Activated naive CD4-positive, alpha-beta T cell treated with anti-CD3 and anti-CD28 coated beads, Interleukin-2, amount 50 U/mL, for 16 hours (primary cell): Measurements from ENCODE around the gene CNFN.

ENCODE experiments used
- DNase-seq: peaks from one replicate; pipeline ENCODE4 v3.0.0-alpha.2; 2020

Gene CNFN

GRCh38 chr19:42370626-42371175 is 19.4 kb downstream of the CNFN start:
- DNase-seq = no peak

- DNase-seq = no peak
Measured at GRCh38 chr19:42370068-42370520, 20.0 kb downstream of the CNFN start.

DNA sequence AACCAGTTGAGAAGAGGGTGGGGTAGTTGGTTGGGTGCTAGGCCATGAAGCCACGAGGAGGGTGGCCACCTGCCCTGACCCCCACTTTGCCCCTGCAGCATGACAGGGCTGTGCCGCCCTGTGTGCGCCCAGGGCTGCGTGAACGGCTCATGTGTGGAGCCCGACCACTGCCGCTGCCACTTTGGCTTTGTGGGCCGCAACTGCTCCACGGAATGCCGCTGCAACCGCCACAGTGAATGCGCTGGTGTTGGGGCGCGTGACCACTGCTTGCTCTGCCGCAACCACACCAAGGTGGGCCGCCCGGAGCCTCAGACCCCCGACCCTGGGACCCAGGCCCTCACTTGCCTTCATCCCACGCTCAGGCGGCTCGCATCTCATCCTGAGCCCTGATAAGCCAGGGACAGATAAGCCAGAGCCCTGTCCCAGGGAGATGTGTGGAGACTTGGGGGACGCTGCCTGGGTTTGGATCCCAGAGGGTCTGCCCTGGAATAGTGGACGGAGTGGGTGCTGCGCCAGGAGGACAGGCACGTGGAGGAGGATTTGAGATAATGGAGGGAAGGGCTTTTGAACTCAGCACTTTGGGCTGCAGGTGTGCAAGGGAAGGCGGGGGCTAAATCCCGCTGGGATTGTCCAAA is 20.5 kb downstream of the CNFN start:
- no peak for DNase-seq

DNA sequence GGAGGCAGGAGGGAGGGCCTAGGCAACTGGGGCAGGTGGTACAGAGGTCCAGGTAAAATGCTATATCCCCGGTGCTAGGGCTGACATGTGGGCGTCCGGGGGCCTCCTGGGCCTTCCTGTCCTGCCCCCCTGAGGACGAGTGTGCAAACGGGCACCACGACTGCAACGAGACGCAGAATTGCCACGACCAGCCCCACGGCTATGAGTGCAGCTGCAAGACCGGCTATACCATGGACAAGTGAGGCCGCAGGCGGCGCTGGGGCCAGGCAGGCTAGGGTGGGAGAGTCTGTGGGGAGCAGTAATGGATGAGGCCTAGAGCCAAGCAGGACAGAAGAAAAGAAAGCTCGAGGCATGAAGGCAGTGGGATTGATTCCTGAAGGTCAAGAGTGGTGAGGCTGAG is 21.3 kb downstream of the CNFN start:
- no peak for DNase-seq

GRCh38 chr19:42368360-42368759 is 21.7 kb downstream of the CNFN start:
- DNase-seq = no peak

DNA sequence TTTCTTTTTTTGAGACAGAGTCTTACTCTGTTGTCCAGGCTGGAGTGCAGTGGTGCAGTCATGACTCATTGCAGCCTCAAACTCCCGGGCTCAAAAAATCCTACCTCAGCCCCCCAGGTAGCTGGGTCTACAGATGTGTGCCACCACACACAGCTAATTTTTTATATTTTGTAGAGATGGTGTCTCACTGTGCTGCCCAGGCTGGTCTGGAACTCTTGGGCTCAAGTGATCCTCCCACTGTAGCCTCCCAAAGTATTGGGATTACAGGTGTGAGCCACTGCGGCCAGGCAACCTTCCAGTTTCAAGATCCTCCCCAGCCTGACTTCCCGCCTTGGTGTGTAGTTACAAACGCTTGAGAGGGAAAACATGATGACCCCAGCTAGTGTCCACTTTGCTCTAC is 22.2 kb downstream of the CNFN start:
- no peak for DNase-seq

GRCh38 chr19:42366673-42367072 is 23.4 kb downstream of the CNFN start:
- DNase-seq = no peak

DNA sequence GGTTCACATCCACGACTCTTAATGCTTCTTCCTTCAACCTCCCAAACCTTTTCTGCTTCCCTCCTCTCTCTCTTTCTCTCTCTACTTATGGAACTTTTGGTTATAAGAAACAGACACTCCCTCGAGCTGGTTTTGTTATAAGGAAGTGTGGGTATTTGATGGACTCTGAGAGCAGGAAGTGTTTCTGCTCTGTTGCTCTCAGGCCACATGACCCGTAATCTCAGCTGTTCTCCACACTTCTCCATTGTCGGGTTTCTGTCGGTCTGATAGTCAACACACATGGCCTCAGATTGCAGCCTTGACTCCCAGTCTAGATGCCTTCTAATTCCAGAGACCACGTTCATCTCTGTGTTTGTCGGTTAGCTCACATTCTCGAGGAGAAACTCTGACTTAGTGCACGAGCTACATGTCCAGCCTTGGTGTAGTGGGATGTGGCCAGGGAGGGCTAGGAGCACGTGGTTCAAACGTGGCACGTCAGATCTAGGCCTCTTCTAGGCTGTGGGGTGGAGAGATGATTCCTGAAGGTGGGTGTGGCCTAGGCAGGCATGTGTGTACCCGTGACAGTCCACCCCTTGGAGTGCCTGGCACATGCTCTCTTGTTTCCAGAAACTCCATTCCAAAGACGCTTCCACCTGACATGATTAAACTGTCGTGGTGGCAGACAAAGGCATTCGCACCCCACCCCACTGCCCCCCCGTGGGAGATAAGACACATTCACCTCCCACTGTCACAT is 26.3 kb downstream of the CNFN start:
- no peak for DNase-seq

DNA sequence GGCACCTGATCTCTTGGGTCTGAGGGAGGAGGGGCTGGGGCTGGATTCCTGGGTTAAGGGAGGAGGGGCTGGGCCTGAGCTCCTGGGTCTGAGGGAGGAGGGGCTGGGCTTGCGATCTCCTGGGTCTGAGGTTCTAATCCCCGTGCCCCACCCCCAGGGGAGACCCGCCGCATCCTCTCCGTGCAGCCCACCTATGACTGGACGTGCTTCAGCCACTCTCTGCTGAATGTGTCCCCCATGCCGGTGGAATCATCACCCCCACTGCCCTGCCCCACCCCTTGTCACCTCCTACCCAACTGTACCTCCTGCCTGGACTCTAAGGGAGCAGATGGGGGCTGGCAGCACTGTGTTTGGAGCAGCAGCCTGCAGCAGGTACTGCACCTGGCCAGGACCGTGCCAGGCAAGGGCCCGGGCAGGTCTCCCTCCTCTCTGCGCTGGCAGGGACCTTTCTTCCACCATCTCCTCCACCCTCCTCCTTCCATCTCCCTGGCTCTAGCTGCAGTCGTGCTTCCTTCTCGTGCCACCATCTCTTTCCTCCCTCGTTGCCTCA is 27.1 kb downstream of the CNFN start:
- DNase-seq = no peak

GRCh38 chr19:42362342-42362741 is 27.8 kb downstream of the CNFN start:
- no peak for DNase-seq

DNA sequence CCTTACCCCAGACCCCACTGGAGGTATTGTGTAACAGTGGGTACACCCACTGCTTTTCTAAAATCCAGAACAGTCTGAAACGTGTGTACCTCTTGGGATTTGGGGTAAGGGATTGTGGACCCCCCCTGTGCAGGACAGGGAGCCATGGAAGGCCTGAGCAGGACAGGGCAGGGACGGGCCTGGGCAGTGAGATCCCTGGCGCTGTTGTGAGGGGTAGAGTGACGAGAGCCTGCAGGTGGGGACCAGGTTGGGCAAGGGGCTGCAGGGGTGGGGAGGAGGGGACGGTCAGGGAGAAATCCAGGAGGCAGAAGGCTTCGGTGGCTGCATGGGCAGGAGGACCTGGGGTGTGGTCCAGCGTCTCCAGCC is 28.6 kb downstream of the CNFN start:
- DNase-seq = no peak

DNA sequence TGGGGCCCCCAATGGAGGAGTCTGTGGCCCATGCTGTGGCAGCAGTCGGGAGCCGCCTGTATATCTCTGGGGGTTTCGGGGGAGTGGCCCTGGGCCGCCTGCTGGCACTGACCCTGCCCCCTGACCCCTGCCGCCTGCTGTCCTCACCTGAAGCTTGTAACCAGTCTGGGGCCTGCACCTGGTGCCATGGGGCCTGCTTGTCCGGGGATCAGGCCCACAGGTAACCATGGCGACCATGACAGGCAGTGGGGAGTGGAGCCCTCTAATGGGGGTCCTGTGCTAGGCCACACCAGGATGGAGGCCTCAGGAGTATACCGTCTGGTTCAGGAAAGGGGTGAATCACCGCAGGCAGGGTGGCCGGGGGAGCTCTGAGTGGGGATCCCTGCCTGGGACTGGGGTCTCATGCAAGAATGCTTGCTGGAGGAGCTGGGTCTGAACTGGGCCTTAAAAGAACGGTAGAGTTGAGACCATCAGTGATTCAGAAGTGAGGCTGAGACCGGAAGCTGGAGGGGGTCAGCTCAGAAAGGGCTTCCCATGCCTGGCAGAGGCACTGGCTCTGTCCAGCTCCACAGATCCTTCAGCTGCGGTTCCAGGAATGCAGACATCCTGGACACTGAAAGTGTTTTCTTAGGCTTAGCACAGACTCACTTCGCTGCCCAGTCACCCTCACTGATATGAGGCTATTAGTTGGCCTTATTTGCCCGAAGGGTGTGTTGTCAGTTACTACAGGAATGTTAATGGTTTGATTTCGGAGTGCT is 29.1 kb downstream of the CNFN start:
- no peak for DNase-seq

GRCh38 chr19:42357290-42357689 is 32.8 kb downstream of the CNFN start:
- DNase-seq = no peak

DNA sequence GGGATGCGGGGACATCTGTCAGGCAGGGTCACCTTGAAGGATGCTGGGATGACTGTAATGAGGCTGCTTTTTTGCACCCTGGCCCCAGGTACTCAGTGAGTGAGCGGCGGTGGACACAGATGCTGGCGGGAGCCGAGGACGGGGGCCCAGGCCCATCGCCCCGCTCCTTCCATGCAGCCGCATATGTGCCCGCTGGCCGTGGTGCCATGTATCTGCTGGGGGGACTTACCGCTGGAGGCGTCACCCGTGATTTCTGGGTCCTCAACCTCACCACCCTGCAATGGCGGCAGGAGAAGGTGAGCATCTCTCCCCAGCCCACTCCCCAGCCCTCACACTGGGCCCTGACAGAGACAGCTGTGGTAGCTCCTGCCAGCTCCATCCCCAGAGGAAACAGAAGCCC is 33.4 kb downstream of the CNFN start:
- no peak for DNase-seq

GRCh38 chr19:42355896-42356295 is 34.2 kb downstream of the CNFN start:
- no peak for DNase-seq

- DNase-seq = no peak
Measured at GRCh38 chr19:42353341-42354015, 36.6 kb downstream of the CNFN start.

DNA sequence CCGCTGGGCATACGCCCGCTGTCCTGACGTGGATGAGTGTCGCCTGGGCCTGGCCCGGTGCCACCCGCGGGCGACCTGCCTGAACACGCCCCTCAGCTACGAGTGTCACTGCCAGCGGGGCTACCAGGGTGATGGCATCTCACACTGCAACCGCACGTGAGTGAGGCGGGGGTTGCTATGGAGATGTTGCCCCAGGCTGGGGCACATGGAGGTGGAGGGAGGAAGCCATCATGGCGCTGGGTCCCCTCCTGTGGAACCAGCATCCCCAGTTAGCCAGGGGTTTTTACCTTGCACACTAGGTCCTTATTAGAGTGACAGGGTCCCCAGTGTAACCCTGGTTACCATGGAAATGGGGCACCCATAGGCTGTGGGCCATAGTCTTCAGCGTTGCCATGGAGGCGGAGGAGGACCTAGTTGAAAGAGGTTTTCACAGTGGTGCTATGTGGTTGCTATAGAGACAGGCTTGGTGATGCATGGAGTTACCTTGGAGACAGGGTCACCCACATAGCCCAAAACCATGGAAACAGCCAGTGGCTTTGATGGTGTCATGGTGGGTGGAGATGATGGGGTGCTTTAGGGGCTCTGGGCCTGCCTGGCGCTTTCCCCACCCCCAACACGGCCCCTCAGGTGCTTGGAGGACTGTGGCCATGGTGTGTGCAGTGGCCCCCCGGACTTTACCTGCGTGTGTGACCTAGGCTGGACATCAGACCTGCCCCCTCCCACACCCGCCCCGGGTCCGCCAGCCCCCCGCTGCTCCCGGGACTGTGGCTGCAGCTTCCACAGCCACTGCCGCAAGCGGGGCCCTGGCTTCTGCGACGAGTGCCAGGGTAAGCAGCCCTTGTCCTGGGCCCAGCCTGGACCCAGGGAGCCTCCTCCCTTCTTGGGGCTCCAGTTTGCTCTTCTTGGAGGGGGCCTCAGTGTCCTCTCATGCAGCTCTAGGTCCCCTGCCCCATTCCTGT is 37.5 kb downstream of the CNFN start:
- no peak for DNase-seq

GRCh38 chr19:42351079-42351735 is 38.9 kb downstream of the CNFN start:
- no peak for DNase-seq

DNA sequence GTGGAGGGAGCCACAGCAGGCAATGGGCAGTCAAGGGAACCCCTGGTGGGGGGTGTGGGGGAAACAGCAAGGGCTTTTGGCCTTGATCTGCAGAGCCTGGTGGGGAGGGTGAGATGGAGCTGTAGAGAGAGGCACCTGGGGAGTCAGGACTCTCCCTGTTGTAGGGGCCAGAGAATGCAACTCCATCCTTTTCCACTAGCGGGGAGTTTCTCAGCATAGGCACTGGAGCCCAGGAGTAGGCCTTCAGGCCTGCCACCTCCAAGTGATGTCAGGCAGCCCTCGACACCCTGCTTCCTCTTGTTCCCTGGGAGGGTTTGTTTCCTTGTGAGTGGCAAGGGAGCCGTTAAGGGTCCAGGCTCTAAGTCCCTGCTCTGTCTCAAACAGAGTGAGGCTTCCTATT is 39.7 kb downstream of the CNFN start:
- no peak for DNase-seq

DNA sequence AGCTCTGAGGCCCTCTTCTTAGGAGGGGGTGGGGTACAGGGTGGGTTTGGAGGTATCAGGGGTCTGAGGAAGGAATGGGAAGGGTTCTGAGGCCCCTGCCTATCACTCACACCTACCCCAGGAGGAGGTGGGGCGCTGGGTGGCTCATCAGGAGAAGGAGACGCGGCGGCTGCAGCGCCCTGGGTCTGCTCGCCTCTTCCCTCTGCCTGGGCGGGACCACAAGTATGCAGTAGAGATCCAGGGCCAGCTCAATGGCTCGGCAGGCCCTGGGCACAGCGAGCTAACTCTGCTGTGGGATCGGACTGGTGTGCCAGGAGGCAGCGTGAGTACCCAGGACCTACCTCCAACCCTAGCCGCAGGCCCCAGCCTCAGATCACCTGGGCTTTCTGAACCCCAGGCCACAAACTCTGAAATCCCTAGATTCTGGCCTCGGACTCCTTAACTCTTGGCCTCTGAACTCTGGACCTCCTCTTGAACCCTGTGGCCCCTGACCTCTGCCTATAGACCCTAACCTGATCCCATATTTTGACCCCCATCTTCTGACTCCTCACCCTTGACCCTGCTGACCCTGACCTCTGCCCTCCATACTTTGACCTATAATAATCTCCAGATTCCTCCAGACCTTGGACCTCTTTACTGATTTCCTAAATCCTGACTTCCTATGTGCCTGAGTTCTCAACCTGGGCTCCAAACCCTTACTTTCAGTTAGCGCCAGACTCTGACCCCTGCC is 40.6 kb downstream of the CNFN start:
- DNase-seq = no peak
